Spleen (tissue), 11 donors: ENCODE measurements around the gene ALG12. TPM values are rescaled to one million over a fixed set of nuclear protein-coding genes. Genes with fewer than 3 reads are reported as not detected.

Experiments used
- DNase-seq: peaks from one replicate; pipeline ENCODE4 v3.0.0-alpha.2; 2020
- H3K27ac ChIP-seq, 8 donors: fragments of 200-600 bp; sonication (generic) in 7 of 8; 1 replicate in 4 of 8; 2 replicates in 4 of 8; pipeline versions ENCODE4 v1.5.0 to v1.8.0; 2016 to 2021; ENCODE audit warnings: inconsistent platforms in 4 of 8, mild to moderate bottlenecking in 4 of 8, moderate library complexity in 1 of 8
- H3K27me3 ChIP-seq, 7 donors: fragments of 200-600 bp; sonication (generic) in 6 of 7; replicated peaks in 1 of 7; 1 replicate in 4 of 7; 2 replicates in 3 of 7; pipeline versions ENCODE4 v1.5.0 to v1.8.0; 2016 to 2021; ENCODE audit warnings: inconsistent platforms in 3 of 7, mild to moderate bottlenecking in 1 of 7
- H3K36me3 ChIP-seq, 6 donors: fragments of 200-600 bp; sonication (generic) in 5 of 6; 1 replicate in 4 of 6; 2 replicates in 2 of 6; pipeline versions ENCODE4 v1.5.0 to v1.8.0; 2016 to 2021; ENCODE audit warnings: inconsistent platforms in 2 of 6
- H3K4me1 ChIP-seq, 6 donors: fragments of 200-600 bp; sonication (generic) in 5 of 6; 1 replicate in 3 of 6; 2 replicates in 3 of 6; pipeline versions ENCODE4 v1.5.0 to v1.8.0; 2016 to 2021; ENCODE audit warnings: inconsistent platforms in 3 of 6
- H3K4me3 ChIP-seq, 8 donors: fragments of 200-600 bp; sonication (generic) in 7 of 8; 1 replicate in 4 of 8; 2 replicates in 4 of 8; pipeline versions ENCODE4 v1.5.0 to v1.8.0; 2016 to 2021; ENCODE audit warnings: inconsistent platforms in 4 of 8, mild to moderate bottlenecking in 4 of 8, moderate library complexity in 2 of 8
- H3K9me3 ChIP-seq, 8 donors: fragments of 200-600 bp; sonication (generic) in 7 of 8; 1 replicate in 4 of 8; 2 replicates in 4 of 8; pipeline versions ENCODE4 v1.5.0 to v1.8.0; 2016 to 2021; ENCODE audit warnings: inconsistent platforms in 4 of 8
- CTCF ChIP-seq, 11 experiments: fragments of 200-600 bp in 7 of 11; fragments of 450-650 bp in 4 of 11; sonication (generic) in 4 of 11; IDR thresholded peaks in 8 of 11; conservative IDR thresholded peaks in 3 of 11; 1 replicate in 7 of 11; 2 replicates in 4 of 11; pipeline versions ENCODE4 v1.4.0 to v1.8.0; 2016 to 2021; ENCODE audit warnings: antibody characterized with exemption in 11 of 11, inconsistent platforms in 4 of 11, mild to moderate bottlenecking in 1 of 11
- POLR2A ChIP-seq, 3 donors: fragments of 450-650 bp; IDR thresholded peaks; one replicate each; pipeline ENCODE4 v1.5.1; 2017; ENCODE audit warnings: antibody characterized with exemption in 3 of 3, mild to moderate bottlenecking in 1 of 3
- POLR2AphosphoS5 ChIP-seq, 3 donors: sonication (generic); formaldehyde crosslinking; IDR thresholded peaks; one replicate each; pipeline ENCODE4 v1.5.1; 2017; ENCODE audit warnings: antibody characterized with exemption in 3 of 3
- WGBS, 5 donors: extraction: QIAGEN DNeasy Blood & Tissue Kit in 3 of 5; methylation state at CpG; one replicate each; pipeline versions ENCODE4 v1.1.5 to v1.1.7; 2013 to 2018; 5-methylcytosine and 5-hydroxymethylcytosine counted together
- intact Hi-C: fragments of 100-400 bp; cut with DNase I; formaldehyde crosslinking; loops from one replicate; pipeline ENCODE4 v1.15.0; 2023; ENCODE audit warnings: low total_unique reads
- polyA plus RNA-seq, 3 donors: library from polyadenylated mRNA; stranded (reverse); fragments of 200-250 nt; gene quantifications; one replicate each; pipeline ENCODE4 v1.2.1, GENCODE V29; 2013
- total RNA-seq, 7 donors: library from RNA; depleted of rRNA in 3 of 7; stranded (reverse); fragments of >200 nt in 3 of 7; fragmentation: NEBNext Ultra II Directional in 4 of 7; extraction: Animal tissue kit (Norgen Biotek cat#: 25700) in 4 of 7; gene quantifications; one replicate each; pipeline versions ENCODE4 v1.1.0 to v1.2.1, GENCODE V29; 2016 to 2021
- donor health status: healthy with polysubstance abuse.
- donor health status: DM: no; HTN: no; CAD: no; lungs with moderate emphysema.
- donor health status: DM: no; HTN: no; CAD: no.
- donor health status: Bipolar disorder and iron deficiency.
- donor health status: healthy.
- donor health status: DM: no; HTN: no; CAD: no.
- donor health status: DM: yes; HTN: yes; CAD: no.

Gene ALG12
- total and polyA plus RNA-seq, 10 donors = 5.7 to 20.1 (median 11.8) TPM

- Histone ChIP-seq H3K27ac (no peak overlapping the region), H3K27me3 (peaks cover 0 to 12% (median 0%) of the 10 kb centered on the region in 7 donors), H3K36me3 (peaks cover 0 to 30% (median 1%) of the 10 kb centered on the region in 6 donors), H3K9me3 (no peaks in the 10 kb centered on the region), H3K4me1 (peaks cover 31 to 67% (median 60%) of the 10 kb centered on the region in 6 donors), H3K4me3 (no peak overlapping the region)
- intact Hi-C loops = loop anchor here (2.0 to 10.0 kb wide), 2 partner anchors 103 to 163 kb away; no protein-coding TSS in a partner anchor
- TF ChIP-seq POLR2A (IDR thresholded peaks at IDR 0.05) = no peak
- no peak for TF ChIP-seq CTCF (IDR thresholded peaks at IDR 0.05 in 8 of 11, conservative IDR thresholded peaks at IDR 0.05 in 3 of 11)
- no peak for TF ChIP-seq POLR2AphosphoS5 (IDR thresholded peaks at IDR 0.05)
- DNase-seq = no peak
- 84 to 89% (median 87%) methylated on average over 8 of the region's 8 CpGs for WGBS, 5 donors
Observed at GRCh38 chr22:49928185-49928495, 9.9 kb upstream of the ALG12 start.

- peaks cover 28 to 62% (median 54%) of the 10 kb centered on the region in 6 donors for H3K4me1 ChIP-seq
- H3K4me3 ChIP-seq = no peak overlapping the region
- no peak overlapping the region for H3K27ac ChIP-seq
- intact Hi-C loops = loop anchor here (2.0 to 10.0 kb wide), 2 partner anchors 103 to 163 kb away; no protein-coding TSS in a partner anchor
- TF ChIP-seq POLR2AphosphoS5 (IDR thresholded peaks at IDR 0.05) (peak in 1 of 3 donors; percentile 8), POLR2A (IDR thresholded peaks at IDR 0.05) (no peak), CTCF (IDR thresholded peaks at IDR 0.05 in 8 of 11, conservative IDR thresholded peaks at IDR 0.05 in 3 of 11) (no peak)
- DNase-seq = no peak
- WGBS, 5 donors = 88 to 95% (median 92%) methylated on average over 24 to 26 of the region's 26 CpGs
- H3K27me3 ChIP-seq = peaks cover 0 to 12% (median 0%) of the 10 kb centered on the region in 7 donors
- no peaks in the 10 kb centered on the region for H3K9me3 ChIP-seq
- peaks cover 0 to 30% (median 1%) of the 10 kb centered on the region in 6 donors for H3K36me3 ChIP-seq
Observed at GRCh38 chr22:49927483-49928184, 9.4 kb upstream of the ALG12 start.

- H3K4me1 ChIP-seq = peaks cover 23 to 54% (median 47%) of the 10 kb centered on the region in 6 donors
- TF ChIP-seq POLR2AphosphoS5 (IDR thresholded peaks at IDR 0.05) = no peak
- TF ChIP-seq POLR2A (IDR thresholded peaks at IDR 0.05) = no peak
- TF ChIP-seq CTCF (IDR thresholded peaks at IDR 0.05 in 8 of 11, conservative IDR thresholded peaks at IDR 0.05 in 3 of 11) = no peak
- no peaks in the 10 kb centered on the region for H3K9me3 ChIP-seq
- H3K36me3 ChIP-seq = peaks cover 0 to 35% (median 1%) of the 10 kb centered on the region in 6 donors
- no peak overlapping the region for H3K4me3 ChIP-seq
- WGBS, 5 donors = 89 to 91% (median 90%) methylated on average over 16 to 18 of the region's 18 CpGs
- intact Hi-C loops = loop anchor here (10.0 kb wide), 1 partner anchor 162 kb away; no protein-coding TSS in a partner anchor
- peaks cover 0 to 12% (median 0%) of the 10 kb centered on the region in 7 donors for H3K27me3 ChIP-seq
- no peak for DNase-seq
- H3K27ac ChIP-seq = no peak overlapping the region
Observed at GRCh38 chr22:49926916-49927315, 8.7 kb upstream of the ALG12 start.

GRCh38 chr22:49925525-49926128 is 7.4 kb upstream of the ALG12 start:
- DNase-seq = peak; percentile 90
- peaks cover 0 to 12% (median 0%) of the 10 kb centered on the region in 7 donors for H3K27me3 ChIP-seq
- peak overlapping the region in 6 of 8 donors; percentile 4 to 59 (median 19) for H3K4me3 ChIP-seq
- intact Hi-C loops = loop anchor here (10.0 kb wide), 1 partner anchor 161 kb away; no protein-coding TSS in a partner anchor
- H3K27ac ChIP-seq = peak overlapping the region; percentile 77 to 91 (median 82)
- H3K9me3 ChIP-seq = no peaks in the 10 kb centered on the region
- H3K36me3 ChIP-seq = peaks cover 0 to 47% (median 8%) of the 10 kb centered on the region in 6 donors
- no peak for TF ChIP-seq POLR2A (IDR thresholded peaks at IDR 0.05)
- TF ChIP-seq POLR2AphosphoS5 (IDR thresholded peaks at IDR 0.05) = peak; percentile 74 to 82 (median 81)
- 28 to 58% (median 38%) methylated on average over 19 to 24 of the region's 24 CpGs for WGBS, 5 donors
- H3K4me1 ChIP-seq = peaks cover 10 to 41% (median 34%) of the 10 kb centered on the region in 6 donors
